ENCODE measurements around the gene ADGRL2.

- TF ChIP-seq EZH2 (optimal IDR thresholded peaks at IDR 0.05; ENCODE audit: low read depth, low read length) (no peak), CTCF (IDR thresholded peaks at IDR 0.05; ENCODE audit: low read length) (no peak)
Observed at GRCh38 chr1:81844477-81844876, 43.7 kb downstream of the ADGRL2 start.

Measured in MM.1S (cell line).